HG02623 (cell line): ENCODE data around the gene TXNDC11.

ENCODE experiments used
- ATAC-seq: cut with Tn5 transposase; IDR thresholded peaks from one replicate; pipeline ENCODE4 v1.9.1; 2021; ENCODE audit warnings: moderate library complexity; ENCODE audit not compliant: unreplicated experiment

The TXNDC11 gene

DNA sequence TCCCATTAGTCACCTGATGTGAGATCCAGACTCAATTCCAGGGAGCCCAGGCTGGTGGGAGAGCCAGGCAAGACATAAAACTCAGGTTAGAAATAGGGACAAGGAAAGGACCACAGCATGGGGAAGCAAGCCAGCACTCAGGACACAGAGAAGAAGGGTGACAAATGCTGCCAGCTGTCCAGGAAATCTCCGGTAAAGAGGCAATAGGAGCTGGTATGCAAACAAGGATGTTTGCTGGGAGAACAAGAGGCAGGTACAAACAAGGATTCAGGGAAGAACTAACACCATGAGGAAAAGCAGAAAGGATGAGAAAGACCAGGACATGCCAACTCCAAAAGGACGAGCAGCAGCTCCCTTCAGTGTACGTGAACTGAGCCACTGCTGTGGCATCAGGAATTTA, 10.2 kb upstream of the TXNDC11 start:
- ATAC-seq = no peak

DNA sequence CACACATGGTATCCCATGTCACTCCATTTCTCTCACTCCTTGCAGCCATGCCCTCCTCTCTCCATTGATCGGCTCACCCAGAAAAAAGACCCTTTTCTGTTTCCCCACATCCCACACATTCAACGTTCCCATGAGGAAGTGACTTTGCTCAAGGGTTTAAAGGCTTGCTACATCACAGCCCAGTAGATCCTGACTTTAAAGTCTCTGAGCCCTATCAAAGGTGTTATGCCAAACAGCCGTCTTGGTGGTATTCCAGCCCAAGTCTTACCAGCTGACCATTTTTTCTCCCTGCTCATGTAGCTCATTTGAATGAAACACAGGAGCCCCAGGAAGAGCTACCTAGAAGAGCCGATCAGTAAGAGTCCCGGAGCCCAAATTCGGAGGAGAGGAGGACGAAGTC, 7.4 kb upstream of the TXNDC11 start:
- no peak for ATAC-seq

- ATAC-seq = no peak
Observed at GRCh38 chr16:11748404-11749254, 6.0 kb upstream of the TXNDC11 start.

DNA sequence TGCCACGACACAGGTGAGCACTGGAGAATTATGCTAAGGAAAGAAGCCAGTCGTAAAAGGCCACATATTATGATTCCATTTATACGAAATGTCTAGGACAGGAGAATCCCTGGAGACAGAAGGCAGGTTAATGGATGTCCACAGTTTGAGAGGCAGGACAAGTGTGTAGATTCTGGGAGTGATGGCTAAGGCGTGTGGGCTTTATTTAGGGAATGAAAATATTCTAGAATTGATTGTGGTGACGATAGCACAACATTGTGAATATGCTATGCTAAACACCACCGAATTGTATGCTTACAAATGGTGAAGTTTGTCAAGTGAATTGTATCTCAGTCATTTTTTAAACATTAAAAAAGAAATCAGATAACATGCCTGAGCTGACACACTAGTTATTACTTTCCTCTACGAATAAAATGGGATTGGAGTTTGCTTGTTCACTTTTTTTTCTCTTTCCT, 5.3 kb upstream of the TXNDC11 start:
- ATAC-seq = no peak

GRCh38 chr16:11744075-11744470, 1.4 kb upstream of the TXNDC11 start:
- ATAC-seq = no peak

- ATAC-seq = no peak
Observed at GRCh38 chr16:11743308-11744074, 834 bp upstream of the TXNDC11 start.

DNA sequence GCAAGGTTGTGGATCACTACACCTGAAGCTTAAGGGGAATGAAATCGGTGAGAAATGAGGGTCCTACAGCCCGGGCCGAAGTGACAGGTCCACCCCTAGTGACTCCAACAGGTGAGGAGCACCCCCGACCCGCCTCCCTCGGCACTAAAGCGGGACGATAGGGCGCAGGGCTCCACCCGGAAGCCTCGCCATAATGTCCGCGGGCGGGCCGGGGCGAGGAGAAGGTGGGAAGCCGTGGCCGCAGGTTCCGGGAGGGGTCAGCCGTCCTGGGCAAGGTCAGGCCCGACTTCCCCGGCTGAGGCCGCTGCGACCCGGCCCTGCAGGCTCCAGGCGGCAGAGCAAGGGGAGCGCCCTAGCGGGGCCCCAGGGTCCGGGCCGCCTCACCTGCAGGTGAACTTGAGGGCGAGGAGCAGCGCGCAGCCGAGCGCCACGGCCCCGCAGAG, 543 bp downstream of the TXNDC11 start:
- ATAC-seq = peak; percentile 21

- ATAC-seq = no peak
Observed at GRCh38 chr16:11740567-11740966, 2.1 kb downstream of the TXNDC11 start.

DNA sequence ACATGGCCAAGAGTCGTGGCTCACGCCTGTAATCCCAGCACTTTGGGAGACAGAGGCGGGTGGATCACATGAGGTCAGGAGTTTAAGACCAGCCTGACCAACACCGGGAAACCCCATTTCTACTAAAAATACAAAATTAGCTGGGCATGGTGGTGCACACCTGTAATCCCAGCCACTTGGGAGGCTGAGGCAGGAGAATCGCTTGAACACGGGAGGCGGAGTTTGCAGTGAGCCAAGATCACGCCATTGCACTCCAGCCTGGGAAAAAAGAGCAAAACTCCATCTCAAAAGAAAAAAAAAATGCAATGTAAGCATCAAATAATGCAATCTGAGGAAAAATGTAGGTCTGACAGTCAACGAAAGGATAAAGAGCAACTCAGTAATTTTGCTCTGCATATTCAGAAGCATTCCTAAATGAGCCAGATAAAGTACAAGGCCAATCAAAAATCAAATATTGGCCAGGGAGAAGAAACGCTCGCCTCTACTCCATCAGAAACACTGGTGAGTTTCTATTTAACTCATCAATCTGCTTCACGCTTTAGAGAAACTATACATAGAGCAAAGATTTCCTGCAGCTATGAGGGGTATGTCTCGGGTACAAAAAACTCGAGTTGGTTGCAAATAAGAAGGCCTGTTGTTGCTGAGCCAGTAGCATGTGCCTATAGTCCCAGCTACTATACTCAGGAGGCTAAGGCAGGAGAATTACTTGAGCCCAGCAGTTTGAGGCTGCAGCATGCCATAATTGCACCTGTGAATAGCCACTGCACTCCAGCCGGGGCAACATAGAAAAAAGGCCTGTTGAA, 3.7 kb downstream of the TXNDC11 start:
- ATAC-seq = no peak

GRCh38 chr16:11737713-11738112, 4.9 kb downstream of the TXNDC11 start:
- ATAC-seq = no peak

DNA sequence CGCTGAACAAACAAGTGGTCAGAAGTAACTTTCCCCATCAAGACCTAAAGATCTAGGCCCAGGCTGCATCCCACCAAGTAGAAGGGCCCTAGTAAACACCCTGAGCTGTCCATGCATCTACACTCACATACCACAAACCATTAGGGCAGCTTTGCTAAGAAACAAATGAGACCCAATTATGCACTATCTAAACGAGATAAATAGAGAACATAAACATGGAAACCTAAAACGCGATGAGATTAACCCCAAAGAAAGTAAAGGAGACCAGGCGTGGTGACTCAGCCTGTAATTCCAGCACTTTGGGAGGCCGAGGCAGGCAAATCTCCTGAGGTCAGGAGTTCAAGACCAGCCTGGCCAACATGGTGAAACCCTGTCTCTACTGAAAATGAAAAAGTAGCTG, 5.8 kb downstream of the TXNDC11 start:
- ATAC-seq = no peak

DNA sequence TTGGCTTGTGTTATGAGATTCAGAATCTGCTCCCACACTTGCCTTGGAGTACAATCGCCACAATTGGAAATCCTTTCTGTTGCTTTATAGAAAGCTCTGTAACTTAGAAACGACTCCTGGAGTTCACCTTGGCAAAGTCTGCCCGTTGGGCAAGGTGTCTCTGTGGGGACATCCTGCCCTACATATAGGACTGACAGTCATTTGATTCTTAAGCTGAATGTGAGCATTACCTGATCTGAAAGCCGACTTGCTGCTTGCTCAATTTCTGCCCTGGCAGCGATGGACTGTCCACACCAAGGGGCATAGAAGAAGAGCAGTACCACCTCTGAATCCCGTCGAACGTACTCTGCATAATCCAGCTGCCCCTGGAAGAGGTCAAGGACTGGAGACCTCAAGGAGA, 6.9 kb downstream of the TXNDC11 start:
- no peak for ATAC-seq

- ATAC-seq = no peak
Observed at GRCh38 chr16:11734653-11735043, 8.0 kb downstream of the TXNDC11 start.

DNA sequence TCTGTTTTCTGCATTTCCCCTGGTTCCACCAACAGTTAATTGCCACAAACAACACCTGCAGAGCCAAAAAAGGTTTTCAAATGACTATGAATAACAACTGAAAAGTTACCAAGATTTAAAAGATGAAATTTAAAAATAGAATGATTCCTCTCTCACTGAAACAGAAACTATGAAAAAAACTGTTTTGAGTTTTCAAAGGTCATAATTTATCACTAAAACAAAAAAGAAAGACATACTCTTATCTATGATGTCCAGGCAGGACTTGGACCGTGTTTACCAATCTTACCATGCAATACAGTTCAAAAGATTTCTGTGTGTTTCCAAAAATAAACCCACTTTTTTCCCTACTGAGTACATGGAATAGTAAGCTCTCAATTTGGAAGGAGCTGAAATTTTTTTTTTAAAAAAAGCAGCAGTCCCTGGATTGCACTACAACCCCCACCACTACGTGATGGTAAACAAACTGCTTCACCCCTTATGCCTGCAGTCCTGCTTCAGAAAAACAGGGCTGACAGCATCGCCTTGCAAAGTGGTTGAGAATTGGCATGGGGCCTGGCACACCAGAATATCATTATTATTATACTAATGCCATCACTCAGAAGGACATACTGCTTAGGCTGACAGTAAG, 8.5 kb downstream of the TXNDC11 start:
- no peak for ATAC-seq

- no peak for ATAC-seq
Observed at GRCh38 chr16:11731222-11731621, 11.4 kb downstream of the TXNDC11 start.

DNA sequence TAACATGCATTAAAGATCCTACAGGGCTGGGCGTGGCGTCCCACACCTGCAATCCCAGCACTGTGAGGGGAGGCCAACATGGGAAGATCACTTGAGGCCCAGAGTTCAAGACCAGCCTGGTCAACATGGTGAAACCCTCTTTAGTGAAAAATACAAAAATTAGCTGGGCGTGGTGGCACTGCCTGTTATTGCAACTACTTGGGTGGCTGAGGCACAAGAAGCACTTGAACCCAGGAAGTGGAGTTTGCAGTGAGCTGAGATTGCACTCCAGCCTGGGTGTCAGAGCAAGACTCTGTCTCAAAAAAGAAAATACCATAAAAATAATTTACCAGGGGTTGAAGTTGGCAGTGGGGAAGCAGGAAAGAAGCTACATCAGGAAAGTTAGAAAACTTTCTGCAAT, 12.9 kb downstream of the TXNDC11 start:
- no peak for ATAC-seq

GRCh38 chr16:11727796-11728543, 14.7 kb downstream of the TXNDC11 start:
- ATAC-seq = no peak

DNA sequence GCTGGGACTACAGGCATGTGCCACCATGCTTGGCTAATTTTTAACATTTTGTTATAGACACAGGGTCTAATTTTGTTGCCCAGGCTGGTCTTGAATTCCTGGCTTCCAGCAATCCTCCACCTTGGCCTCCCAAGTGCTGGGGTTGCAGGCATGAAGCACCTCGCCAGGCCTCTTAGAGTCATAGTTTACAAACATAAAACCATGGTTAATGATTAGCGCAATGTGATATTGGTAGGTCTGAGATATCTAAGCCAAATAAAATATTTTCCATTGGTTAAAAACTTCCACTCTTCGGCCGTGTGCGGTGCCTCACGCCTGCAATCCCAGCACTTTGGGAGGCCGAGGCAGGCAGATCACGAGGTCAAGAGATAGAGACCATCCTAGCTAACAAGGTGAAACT, 16.6 kb downstream of the TXNDC11 start:
- no peak for ATAC-seq

DNA sequence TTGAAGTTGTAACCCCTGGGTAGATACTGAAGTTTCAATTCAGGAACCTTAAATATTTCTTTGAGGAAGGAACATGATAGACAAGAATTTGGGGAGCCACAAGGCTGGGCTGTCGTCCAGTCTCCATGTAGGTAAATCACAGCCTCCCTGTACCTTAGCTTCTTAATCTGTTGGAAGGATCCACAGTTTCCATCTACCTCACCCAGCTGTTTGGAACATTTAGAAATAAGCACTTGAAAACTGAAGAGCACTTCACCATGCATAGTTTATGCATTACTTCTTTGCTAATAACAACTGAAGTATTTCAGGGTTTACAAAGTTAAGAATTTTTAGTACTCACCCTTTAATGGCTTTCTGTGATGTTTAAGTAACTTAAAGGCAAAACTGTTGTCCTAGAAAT, 17.2 kb downstream of the TXNDC11 start:
- ATAC-seq = no peak

- no peak for ATAC-seq
Observed at GRCh38 chr16:11722468-11722808, 20.2 kb downstream of the TXNDC11 start.
